B cell (primary cell): ENCODE results near the gene ALDH3A1. TPM values are rescaled to one million over a fixed set of nuclear protein-coding genes. Genes with fewer than 3 reads are reported as not detected.

Experiments used
- ATAC-seq: fragments of 200-7000 bp; cut with Tn5 transposase; one replicate; pipeline ENCODE4 v1.10.0; 2021; ENCODE audit warnings: low read depth, mild to moderate bottlenecking, moderate number of reproducible peaks, moderate library complexity
- CTCF ChIA-PET: fragments of 350-600 bp; sonication (Branson Sonifier 250); formaldehyde crosslinking; loops from one replicate; lab custom pipeline; 2021; ENCODE audit warnings: antibody characterized with exemption, inconsistent platforms; lab: Charles Lee
- POLR2A ChIA-PET: fragments of 350-600 bp; sonication (Branson Sonifier 250); formaldehyde crosslinking; loops from one replicate; lab custom pipeline; 2021; ENCODE audit warnings: antibody characterized with exemption; lab: Charles Lee
- DNase-seq: peaks from one replicate; pipeline ENCODE4 v3.0.0; 2013
- H2AFZ ChIP-seq: 2 replicates; pipeline ENCODE4 v1.6.1; 2012; ENCODE audit warnings: mild to moderate bottlenecking, low read depth, low read length; ENCODE audit not compliant: insufficient read depth, poor library complexity, severe bottlenecking
- H3K27ac ChIP-seq, 2 donors: 1 replicate in 1 of 2; 2 replicates in 1 of 2; pipeline ENCODE4 v1.5.1; 2012 to 2013; ENCODE audit warnings: low read length in 2 of 2, mild to moderate bottlenecking in 2 of 2, moderate library complexity in 1 of 2
- H3K27me3 ChIP-seq, 4 experiments: fragments of 200-600 bp in 1 of 4; sonication (generic) in 1 of 4; replicated peaks in 1 of 4; 1 replicate in 2 of 4; 2 replicates in 2 of 4; pipeline versions ENCODE4 v1.6.1 to v1.7.0; 2013 to 2016; ENCODE audit warnings: low read length in 3 of 4, mild to moderate bottlenecking in 2 of 4, mixed read lengths in 1 of 4, moderate library complexity in 1 of 4; ENCODE audit not compliant: insufficient read depth in 4 of 4, control insufficient read depth in 3 of 4; ENCODE audit errors: control extremely low read depth in 1 of 4
- H3K36me3 ChIP-seq, 2 experiments: replicated peaks in 1 of 2; 1 replicate in 1 of 2; 2 replicates in 1 of 2; pipeline versions ENCODE4 v1.6.1 to v1.7.1; 2013; ENCODE audit warnings: low read length in 1 of 2; ENCODE audit not compliant: insufficient read depth in 2 of 2, control insufficient read depth in 1 of 2; ENCODE audit errors: control extremely low read depth in 1 of 2, extremely low read depth in 1 of 2
- H3K4me1 ChIP-seq, 2 donors: fragments of 200-600 bp in 1 of 2; sonication (generic) in 1 of 2; 1 replicate in 1 of 2; 2 replicates in 1 of 2; pipeline versions ENCODE4 v1.5.1 to v1.6.1; 2013 to 2017; ENCODE audit warnings: low read length in 2 of 2; ENCODE audit not compliant: control insufficient read depth in 2 of 2, insufficient read depth in 2 of 2
- H3K4me2 ChIP-seq: replicated peaks from 2 replicates; pipeline ENCODE3; 2012; ENCODE audit warnings: mild to moderate bottlenecking, low read depth, low read length; ENCODE audit not compliant: poor library complexity, severe bottlenecking
- H3K4me3 ChIP-seq, 5 experiments: fragments of 200-600 bp in 1 of 5; sonication (generic) in 1 of 5; 1 replicate in 3 of 5; 2 replicates in 2 of 5; pipeline versions ENCODE4 v1.5.1 to v1.7.0; 2011 to 2016; ENCODE audit warnings: low read length in 4 of 5, mild to moderate bottlenecking in 4 of 5, low read depth in 2 of 5, control low read depth in 1 of 5, moderate library complexity in 1 of 5; ENCODE audit not compliant: insufficient read depth in 1 of 5; ENCODE audit errors: control extremely low read depth in 1 of 5, extremely low read depth in 1 of 5
- H3K79me2 ChIP-seq: fragments of 200-600 bp; sonication (generic); one replicate; pipeline ENCODE4 v1.6.0; 2016; ENCODE audit warnings: low read length; ENCODE audit not compliant: control insufficient read depth, insufficient read depth
- H3K9ac ChIP-seq: fragments of 200-600 bp; sonication (generic); 2 replicates; pipeline ENCODE4 v1.6.1; 2017; ENCODE audit warnings: mild to moderate bottlenecking, low read length, moderate library complexity
- H3K9me3 ChIP-seq, 3 donors: one replicate each; pipeline versions ENCODE4 v1.6.1 to v1.7.1; 2013; ENCODE audit warnings: low read length in 2 of 3; ENCODE audit not compliant: control insufficient read depth in 2 of 3, insufficient read depth in 1 of 3; ENCODE audit errors: control extremely low read depth in 1 of 3
- H4K20me1 ChIP-seq: 2 replicates; pipeline ENCODE4 v1.6.0; 2012; ENCODE audit warnings: mild to moderate bottlenecking, low read length; ENCODE audit not compliant: insufficient read depth, control insufficient read depth, poor library complexity, severe bottlenecking
- H3K27ac Mint-ChIP-seq: one replicate; pipeline ENCODE4 v1.8.0; 2021; ENCODE audit warnings: mixed read lengths
- H3K27me3 Mint-ChIP-seq: one replicate; pipeline ENCODE4 v1.8.0; 2021; ENCODE audit warnings: mixed read lengths
- H3K4me1 Mint-ChIP-seq: one replicate; pipeline ENCODE4 v1.8.0; 2021; ENCODE audit warnings: mixed read lengths
- H3K4me3 Mint-ChIP-seq: one replicate; pipeline ENCODE4 v1.8.0; 2021; ENCODE audit warnings: mixed read lengths
- H3K9me3 Mint-ChIP-seq: one replicate; pipeline ENCODE4 v1.8.0; 2022; ENCODE audit warnings: mixed read lengths; ENCODE audit not compliant: insufficient read depth
- EZH2 ChIP-seq: IDR thresholded peaks from 2 replicates; pipeline ENCODE4 v1.6.1; 2012; ENCODE audit warnings: borderline replicate concordance, low read depth, mild to moderate bottlenecking, moderate library complexity, low read length; ENCODE audit not compliant: insufficient read depth, poor library complexity, severe bottlenecking
- WGBS: methylation state at CpG from one replicate; pipeline ENCODE4 v1.1.5; 2013; ENCODE audit warnings: missing lambda C conversion rate; ENCODE audit not compliant: insufficient coverage; 5-methylcytosine and 5-hydroxymethylcytosine counted together
- intact Hi-C: fragments of 100-400 bp; cut with micrococcal nuclease; formaldehyde crosslinking; loops from one replicate; pipeline ENCODE4 v1.10.0; 2022
- polyA plus RNA-seq: library from polyadenylated mRNA; depleted of rRNA; stranded (reverse); fragments of >200 nt; gene quantifications from 2 replicates; pipeline ENCODE4 v1.2.3, GENCODE V29; 2012
- total RNA-seq, 2 donors: library from RNA; stranded (reverse); fragments of 120-200 nt in 1 of 2; gene quantifications; 1 replicate in 1 of 2; 2 replicates in 1 of 2; pipeline versions ENCODE4 v1.2.3 to v1.2.4, GENCODE V29; 2013 to 2022
- TF ChIP-seq, protein P1 (sequence below): fragments of 200-600 bp; IDR thresholded peaks from one replicate; pipeline ENCODE4 v1.8.0; 2022; ENCODE audit warnings: antibody characterized with exemption, mild to moderate bottlenecking

Gene ALDH3A1
- total and polyA plus RNA-seq, 2 donors (not counting 1 experiment from before 2014, with no cell fraction given): not detected

DNA sequence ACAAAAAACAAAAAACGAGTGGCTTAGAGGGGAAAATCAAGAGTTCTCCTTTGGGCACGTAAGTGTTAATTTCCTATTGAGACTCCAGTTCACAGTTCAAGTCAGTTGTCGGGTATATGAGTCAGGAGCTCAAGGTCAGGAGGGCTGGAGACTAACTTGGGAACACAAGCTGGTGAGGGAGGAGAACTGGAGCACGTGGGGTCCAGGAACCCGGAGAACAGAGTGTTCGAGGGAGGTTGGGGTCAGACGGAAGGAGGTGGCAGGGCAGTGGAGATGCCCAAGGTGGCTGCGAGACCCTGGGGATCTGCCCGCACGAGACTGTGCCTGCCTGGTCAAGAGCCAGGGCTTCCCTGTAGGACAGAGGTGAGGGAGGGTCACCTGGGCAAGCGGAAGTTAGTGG lies 12.0 kb downstream of the ALDH3A1 start:
- ChIA-PET CTCF (no interaction called here), POLR2A (no interaction called here)
- TF ChIP-seq, protein P1, sequence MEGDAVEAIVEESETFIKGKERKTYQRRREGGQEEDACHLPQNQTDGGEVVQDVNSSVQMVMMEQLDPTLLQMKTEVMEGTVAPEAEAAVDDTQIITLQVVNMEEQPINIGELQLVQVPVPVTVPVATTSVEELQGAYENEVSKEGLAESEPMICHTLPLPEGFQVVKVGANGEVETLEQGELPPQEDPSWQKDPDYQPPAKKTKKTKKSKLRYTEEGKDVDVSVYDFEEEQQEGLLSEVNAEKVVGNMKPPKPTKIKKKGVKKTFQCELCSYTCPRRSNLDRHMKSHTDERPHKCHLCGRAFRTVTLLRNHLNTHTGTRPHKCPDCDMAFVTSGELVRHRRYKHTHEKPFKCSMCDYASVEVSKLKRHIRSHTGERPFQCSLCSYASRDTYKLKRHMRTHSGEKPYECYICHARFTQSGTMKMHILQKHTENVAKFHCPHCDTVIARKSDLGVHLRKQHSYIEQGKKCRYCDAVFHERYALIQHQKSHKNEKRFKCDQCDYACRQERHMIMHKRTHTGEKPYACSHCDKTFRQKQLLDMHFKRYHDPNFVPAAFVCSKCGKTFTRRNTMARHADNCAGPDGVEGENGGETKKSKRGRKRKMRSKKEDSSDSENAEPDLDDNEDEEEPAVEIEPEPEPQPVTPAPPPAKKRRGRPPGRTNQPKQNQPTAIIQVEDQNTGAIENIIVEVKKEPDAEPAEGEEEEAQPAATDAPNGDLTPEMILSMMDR: no peak
- H3K4me1 ChIP-seq: no peaks in the 10 kb centered on the region
- H3K27ac Mint-ChIP-seq: no peak overlapping the region
- no peak overlapping the region for H3K27ac ChIP-seq
- H3K4me1 Mint-ChIP-seq: no peaks in the 10 kb centered on the region
- no peaks in the 10 kb centered on the region for H3K36me3 ChIP-seq
- ATAC-seq (no peak), DNase-seq (no peak)
- no peak overlapping the region for H3K4me3 Mint-ChIP-seq
- no peaks in the 10 kb centered on the region for H3K27me3 ChIP-seq
- no peaks in the 10 kb centered on the region for H3K9me3 Mint-ChIP-seq
- no peaks in the 10 kb centered on the region for H3K9me3 ChIP-seq
- H3K4me3 ChIP-seq: no peak overlapping the region
- H4K20me1 ChIP-seq: no peaks in the 10 kb centered on the region
- no peak overlapping the region for H3K4me2 ChIP-seq
- H2AFZ ChIP-seq: no peak overlapping the region
- H3K9ac ChIP-seq: no peak overlapping the region
- WGBS: 95% methylated on average over 11 of the region's 11 CpGs
- no peaks in the 10 kb centered on the region for H3K79me2 ChIP-seq
- intact Hi-C loops: no loop called here
- H3K27me3 Mint-ChIP-seq: no peaks in the 10 kb centered on the region

DNA sequence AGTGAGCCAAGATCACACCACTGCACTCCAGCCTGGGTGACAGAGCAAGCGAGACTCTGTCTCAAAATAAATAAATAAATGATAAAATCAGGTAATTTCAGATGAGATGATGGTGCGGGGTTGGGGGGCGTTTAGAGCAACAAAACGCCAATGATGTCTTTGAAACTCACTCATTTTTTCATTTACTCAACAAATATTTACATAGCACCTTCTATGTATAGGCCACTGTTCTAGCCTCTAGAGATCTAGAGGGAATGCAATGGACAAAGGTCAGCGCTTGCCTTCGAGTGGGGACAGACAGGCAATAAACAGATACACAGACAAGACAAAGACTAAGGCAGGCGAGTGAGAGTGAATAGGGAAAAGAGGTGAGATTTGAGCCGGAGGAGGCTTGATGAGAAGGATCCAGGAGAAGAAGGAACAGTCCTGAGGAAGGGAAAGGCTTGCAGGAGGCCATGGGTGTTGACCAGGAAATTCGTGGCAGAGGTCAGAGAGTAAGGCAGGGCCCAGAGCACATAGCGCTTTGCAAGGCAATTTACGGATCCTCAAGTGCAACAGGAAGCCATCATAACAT lies 14.1 kb downstream of the ALDH3A1 start:
- CTCF ChIA-PET: no interaction called here
- Histone ChIP-seq H3K4me2 (no peak overlapping the region), H3K9ac (no peak overlapping the region), H3K4me1 (no peaks in the 10 kb centered on the region), H3K27ac (no peak overlapping the region), H3K9me3 (no peaks in the 10 kb centered on the region), H2AFZ (no peak overlapping the region), H3K27me3 (no peaks in the 10 kb centered on the region), H3K36me3 (no peaks in the 10 kb centered on the region), H3K79me2 (no peaks in the 10 kb centered on the region), H4K20me1 (no peaks in the 10 kb centered on the region), H3K4me3 (no peak overlapping the region)
- intact Hi-C loops: no loop called here
- no peaks in the 10 kb centered on the region for H3K9me3 Mint-ChIP-seq
- ATAC-seq (no peak), DNase-seq (no peak)
- H3K4me1 Mint-ChIP-seq: no peaks in the 10 kb centered on the region
- no peak overlapping the region for H3K27ac Mint-ChIP-seq
- 86% methylated on average over 2 of the region's 11 CpGs for WGBS
- TF ChIP-seq, protein P1: no peak
- TF ChIP-seq EZH2: no peak
- no peak overlapping the region for H3K4me3 Mint-ChIP-seq
- POLR2A ChIA-PET: no interaction called here
- H3K27me3 Mint-ChIP-seq: no peaks in the 10 kb centered on the region
